ENCODE data around the gene IL11. TPM values are rescaled to one million over a fixed set of nuclear protein-coding genes. Genes with fewer than 3 reads are reported as not detected.
A peak's percentile ranks its signal among the peaks of the same experiment; 100 is the strongest.

IL11 gene
- total and polyA plus RNA-seq, 2 of the 13 experiments (the other 11 are each of a cell fraction or from before 2014, with no cell fraction given): 2.5 to 2.9 TPM

DNA sequence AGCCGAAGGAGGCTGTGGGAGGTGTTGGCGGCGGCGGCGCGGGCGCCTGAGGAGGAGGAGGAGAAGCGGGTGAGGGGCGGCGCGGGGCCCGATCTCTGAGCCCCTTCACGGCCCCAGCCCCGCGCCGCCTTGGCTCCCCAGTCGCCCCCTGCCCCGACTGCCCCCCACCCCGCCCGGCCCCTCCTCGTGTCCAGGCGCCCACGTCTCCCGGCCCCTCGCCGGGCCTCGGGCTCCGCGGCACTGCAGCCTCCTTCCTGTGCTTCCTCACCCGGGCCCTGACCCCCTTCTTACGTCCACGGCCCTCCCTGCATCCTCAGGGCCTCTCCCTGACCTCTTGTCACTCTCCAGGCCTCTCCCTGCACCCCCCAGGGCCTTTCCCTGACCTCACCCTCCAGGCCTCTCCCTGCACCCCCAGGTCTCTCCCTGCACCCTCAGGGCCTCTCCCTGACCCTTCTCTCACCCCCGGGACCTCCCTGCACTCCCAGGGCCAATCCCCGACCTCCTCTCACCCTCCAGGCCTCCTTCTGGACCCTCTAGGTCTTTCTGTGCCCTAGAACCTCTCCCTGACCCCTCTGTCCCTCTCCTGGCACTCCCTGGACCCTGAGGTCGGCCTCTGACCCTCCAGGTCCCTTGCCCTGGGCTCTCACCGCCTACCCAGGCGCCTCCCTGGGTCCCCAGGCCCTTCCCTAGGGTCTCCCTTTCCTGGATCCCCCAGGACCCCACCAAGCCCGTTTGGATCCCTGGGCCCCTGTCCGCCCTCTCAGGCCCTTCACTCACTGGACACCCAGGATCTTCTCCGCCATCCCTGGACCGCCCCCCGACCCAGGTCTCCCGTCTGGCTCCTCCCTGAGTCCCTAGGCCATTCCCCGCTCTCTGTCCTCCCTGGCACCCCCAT lies 30.1 kb downstream of the IL11 start (continued):
- TF ChIP-seq ARNT2 (CRISPR knock-in tag; IDR thresholded peaks at IDR 0.05; ENCODE audit: low read depth) (no peak), POLR2A (IDR thresholded peaks at IDR 0.05; ENCODE audit: insufficient read depth in 1 of 2, low read depth in 2 of 2, low read length in 2 of 2) (peak; percentile 56 to 75; a peak in 3 of 4 replicates), HDAC6 (IDR thresholded peaks at IDR 0.05; ENCODE audit: low read depth, low read length) (no peak), DPF2 (CRISPR knock-in tag; IDR thresholded peaks at IDR 0.05; ENCODE audit: borderline replicate concordance, low read depth) (0 out of 2 replicates have a peak, but pooled peaks have one; percentile 8), HES4 (CRISPR knock-in tag; IDR thresholded peaks at IDR 0.05; ENCODE audit: borderline replicate concordance) (peak; percentile 78; the same call in 1 of the 2 replicates), FOXA3 (CRISPR knock-in tag; IDR thresholded peaks at IDR 0.05) (no peak), NFRKB (IDR thresholded peaks at IDR 0.05) (no peak), ZNF782 (CRISPR knock-in tag; IDR thresholded peaks at IDR 0.05; ENCODE audit: borderline replicate concordance) (no peak), MAFF (IDR thresholded peaks at IDR 0.05; ENCODE audit: low read depth, low read length) (no peak), HMG20A (CRISPR knock-in tag; IDR thresholded peaks at IDR 0.05; ENCODE audit: borderline replicate concordance) (no peak), FOXO1 (CRISPR knock-in tag; IDR thresholded peaks at IDR 0.05) (no peak), PHF8 (CRISPR knock-in tag; IDR thresholded peaks at IDR 0.05) (peak; percentile 26; the same call in 1 of the 2 replicates)
- TF ChIP-seq, protein P1, sequence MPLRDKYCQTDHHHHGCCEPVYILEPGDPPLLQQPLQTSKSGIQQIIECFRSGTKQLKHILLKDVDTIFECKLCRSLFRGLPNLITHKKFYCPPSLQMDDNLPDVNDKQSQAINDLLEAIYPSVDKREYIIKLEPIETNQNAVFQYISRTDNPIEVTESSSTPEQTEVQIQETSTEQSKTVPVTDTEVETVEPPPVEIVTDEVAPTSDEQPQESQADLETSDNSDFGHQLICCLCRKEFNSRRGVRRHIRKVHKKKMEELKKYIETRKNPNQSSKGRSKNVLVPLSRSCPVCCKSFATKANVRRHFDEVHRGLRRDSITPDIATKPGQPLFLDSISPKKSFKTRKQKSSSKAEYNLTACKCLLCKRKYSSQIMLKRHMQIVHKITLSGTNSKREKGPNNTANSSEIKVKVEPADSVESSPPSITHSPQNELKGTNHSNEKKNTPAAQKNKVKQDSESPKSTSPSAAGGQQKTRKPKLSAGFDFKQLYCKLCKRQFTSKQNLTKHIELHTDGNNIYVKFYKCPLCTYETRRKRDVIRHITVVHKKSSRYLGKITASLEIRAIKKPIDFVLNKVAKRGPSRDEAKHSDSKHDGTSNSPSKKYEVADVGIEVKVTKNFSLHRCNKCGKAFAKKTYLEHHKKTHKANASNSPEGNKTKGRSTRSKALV (CRISPR knock-in tag; IDR thresholded peaks at IDR 0.05): no peak
- TF ChIP-seq, protein P2, sequence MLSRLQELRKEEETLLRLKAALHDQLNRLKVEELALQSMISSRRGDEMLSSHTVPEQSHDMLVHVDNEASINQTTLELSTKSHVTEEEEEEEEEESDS (CRISPR knock-in tag; IDR thresholded peaks at IDR 0.05; ENCODE audit: borderline replicate concordance): no peak
- TF ChIP-seq, protein P3, sequence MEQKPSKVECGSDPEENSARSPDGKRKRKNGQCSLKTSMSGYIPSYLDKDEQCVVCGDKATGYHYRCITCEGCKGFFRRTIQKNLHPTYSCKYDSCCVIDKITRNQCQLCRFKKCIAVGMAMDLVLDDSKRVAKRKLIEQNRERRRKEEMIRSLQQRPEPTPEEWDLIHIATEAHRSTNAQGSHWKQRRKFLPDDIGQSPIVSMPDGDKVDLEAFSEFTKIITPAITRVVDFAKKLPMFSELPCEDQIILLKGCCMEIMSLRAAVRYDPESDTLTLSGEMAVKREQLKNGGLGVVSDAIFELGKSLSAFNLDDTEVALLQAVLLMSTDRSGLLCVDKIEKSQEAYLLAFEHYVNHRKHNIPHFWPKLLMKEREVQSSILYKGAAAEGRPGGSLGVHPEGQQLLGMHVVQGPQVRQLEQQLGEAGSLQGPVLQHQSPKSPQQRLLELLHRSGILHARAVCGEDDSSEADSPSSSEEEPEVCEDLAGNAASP (CRISPR knock-in tag; IDR thresholded peaks at IDR 0.05; ENCODE audit: borderline replicate concordance): no peak
- TF ChIP-seq, protein P4, sequence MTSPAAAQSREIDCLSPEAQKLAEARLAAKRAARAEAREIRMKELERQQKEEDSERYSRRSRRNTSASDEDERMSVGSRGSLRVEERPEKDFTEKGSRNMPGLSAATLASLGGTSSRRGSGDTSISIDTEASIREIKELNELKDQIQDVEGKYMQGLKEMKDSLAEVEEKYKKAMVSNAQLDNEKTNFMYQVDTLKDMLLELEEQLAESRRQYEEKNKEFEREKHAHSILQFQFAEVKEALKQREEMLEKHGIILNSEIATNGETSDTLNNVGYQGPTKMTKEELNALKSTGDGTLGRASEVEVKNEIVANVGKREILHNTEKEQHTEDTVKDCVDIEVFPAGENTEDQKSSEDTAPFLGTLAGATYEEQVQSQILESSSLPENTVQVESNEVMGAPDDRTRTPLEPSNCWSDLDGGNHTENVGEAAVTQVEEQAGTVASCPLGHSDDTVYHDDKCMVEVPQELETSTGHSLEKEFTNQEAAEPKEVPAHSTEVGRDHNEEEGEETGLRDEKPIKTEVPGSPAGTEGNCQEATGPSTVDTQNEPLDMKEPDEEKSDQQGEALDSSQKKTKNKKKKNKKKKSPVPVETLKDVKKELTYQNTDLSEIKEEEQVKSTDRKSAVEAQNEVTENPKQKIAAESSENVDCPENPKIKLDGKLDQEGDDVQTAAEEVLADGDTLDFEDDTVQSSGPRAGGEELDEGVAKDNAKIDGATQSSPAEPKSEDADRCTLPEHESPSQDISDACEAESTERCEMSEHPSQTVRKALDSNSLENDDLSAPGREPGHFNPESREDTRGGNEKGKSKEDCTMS (CRISPR knock-in tag; conservative IDR thresholded peaks at IDR 0.05): no peak
- TF ChIP-seq, protein P5, sequence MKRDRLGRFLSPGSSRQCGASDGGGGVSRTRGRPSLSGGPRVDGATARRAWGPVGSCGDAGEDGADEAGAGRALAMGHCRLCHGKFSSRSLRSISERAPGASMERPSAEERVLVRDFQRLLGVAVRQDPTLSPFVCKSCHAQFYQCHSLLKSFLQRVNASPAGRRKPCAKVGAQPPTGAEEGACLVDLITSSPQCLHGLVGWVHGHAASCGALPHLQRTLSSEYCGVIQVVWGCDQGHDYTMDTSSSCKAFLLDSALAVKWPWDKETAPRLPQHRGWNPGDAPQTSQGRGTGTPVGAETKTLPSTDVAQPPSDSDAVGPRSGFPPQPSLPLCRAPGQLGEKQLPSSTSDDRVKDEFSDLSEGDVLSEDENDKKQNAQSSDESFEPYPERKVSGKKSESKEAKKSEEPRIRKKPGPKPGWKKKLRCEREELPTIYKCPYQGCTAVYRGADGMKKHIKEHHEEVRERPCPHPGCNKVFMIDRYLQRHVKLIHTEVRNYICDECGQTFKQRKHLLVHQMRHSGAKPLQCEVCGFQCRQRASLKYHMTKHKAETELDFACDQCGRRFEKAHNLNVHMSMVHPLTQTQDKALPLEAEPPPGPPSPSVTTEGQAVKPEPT (CRISPR knock-in tag; IDR thresholded peaks at IDR 0.05; ENCODE audit: low read depth): no peak
